ENCODE measurements around the gene MON2. TPM values are rescaled to one million over a fixed set of nuclear protein-coding genes. Genes with fewer than 3 reads are reported as not detected.
A peak's percentile ranks its signal among the peaks of the same experiment; 100 is the strongest.

Gene MON2
- total RNA-seq, 4 donors from 2014 or later: 23.5 to 75.8 (median 40.6) TPM

DNA sequence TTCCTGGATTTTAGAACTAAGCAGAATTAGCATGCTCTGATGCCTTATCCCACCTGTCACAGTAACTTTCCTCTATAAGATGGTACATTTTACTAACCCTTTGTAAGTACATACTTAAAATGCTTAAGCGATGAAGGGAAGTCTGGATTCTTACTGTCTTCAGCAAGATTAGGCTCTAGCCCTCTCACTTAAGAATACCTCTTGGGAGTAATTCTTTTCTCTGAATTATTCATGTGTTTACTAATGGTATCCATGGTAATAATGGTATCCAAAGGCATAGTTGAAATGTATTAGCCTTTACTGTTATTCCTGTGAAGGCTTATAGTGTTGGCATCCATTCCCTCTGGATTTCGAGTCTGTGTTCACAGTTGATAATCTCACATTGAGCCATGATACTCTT, 176.9 kb downstream of the MON2 start:
- TF ChIP-seq EP300 (IDR thresholded peaks at IDR 0.05): no peak
- TF ChIP-seq CTCF (IDR thresholded peaks at IDR 0.05): no peak
- no peak for TF ChIP-seq POLR2AphosphoS5 (IDR thresholded peaks at IDR 0.05)
- TF ChIP-seq POLR2A (IDR thresholded peaks at IDR 0.05): no peak
- Histone ChIP-seq H3K36me3 (no peaks in the 10 kb centered on the region), H3K27me3 (no peaks in the 10 kb centered on the region), H3K4me3 (no peak overlapping the region), H3K27ac (no peak overlapping the region), H3K4me1 (peaks cover 0 to 8% (median 0%) of the 10 kb centered on the region in 3 donors), H3K9me3 (no peaks in the 10 kb centered on the region)
- 86 to 92% methylated on average over 2 of the region's 2 CpGs for WGBS, 2 donors (ENCODE audit: low coverage in 1 of 2)
- no peak for ATAC-seq

DNA sequence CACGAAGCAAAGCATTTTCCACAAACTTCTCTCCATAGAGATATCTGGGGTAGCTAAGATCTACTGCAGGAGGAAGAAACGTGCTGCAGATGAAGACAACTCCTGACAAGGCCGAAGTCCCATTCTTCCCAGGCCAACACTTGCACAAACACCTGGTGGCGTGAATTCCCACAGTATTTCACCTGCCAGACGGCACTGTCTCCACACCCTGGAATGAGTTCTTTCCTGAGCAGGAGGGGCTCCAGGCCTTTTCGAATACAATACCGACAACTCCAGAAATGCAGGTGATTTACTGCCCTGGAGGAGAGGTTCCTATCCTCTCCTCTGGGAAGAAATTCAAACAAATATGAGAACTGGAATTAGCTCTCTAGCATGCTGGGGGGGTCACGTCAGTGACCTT, 179.9 kb downstream of the MON2 start:
- 95 to 100% methylated on average over 7 to 8 of the region's 8 CpGs for WGBS, 2 donors (ENCODE audit: low coverage in 1 of 2)
- Histone ChIP-seq H3K27me3 (no peaks in the 10 kb centered on the region), H3K27ac (peak overlapping the region in 1 of 4 donors; percentile 47), H3K36me3 (no peaks in the 10 kb centered on the region), H3K4me3 (no peak overlapping the region), H3K9me3 (no peaks in the 10 kb centered on the region), H3K4me1 (peaks cover 0 to 8% (median 0%) of the 10 kb centered on the region in 3 donors)
- no peak for ATAC-seq
- no peak for TF ChIP-seq CTCF (IDR thresholded peaks at IDR 0.05)
- TF ChIP-seq POLR2A (IDR thresholded peaks at IDR 0.05): no peak

DNA sequence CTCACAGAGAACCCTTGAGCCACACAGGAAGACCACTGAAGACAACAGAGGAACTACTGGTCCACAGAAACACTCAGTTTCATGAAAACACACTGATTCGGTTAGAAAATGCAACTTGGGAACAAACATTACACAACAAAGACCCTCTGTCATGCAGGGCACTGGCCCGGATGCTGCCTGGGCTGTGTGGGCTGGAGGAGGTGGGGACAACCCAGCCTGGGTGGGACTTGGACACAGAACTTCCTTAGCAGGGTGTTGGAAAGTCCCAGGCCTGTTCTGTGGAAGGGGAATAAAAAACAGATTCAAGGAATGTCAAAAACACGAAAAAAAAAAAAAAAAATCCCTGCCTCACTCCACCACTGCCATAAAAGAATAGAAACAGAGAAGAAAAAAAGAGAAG, 181.0 kb downstream of the MON2 start:
- 12% methylated on average over 3 of the region's 3 CpGs; no CpG with 5 or more reads in 1 of the 2 donors for WGBS, 2 donors (ENCODE audit: low coverage in 1 of 2)
- TF ChIP-seq EP300 (IDR thresholded peaks at IDR 0.05) (no peak), POLR2A (IDR thresholded peaks at IDR 0.05) (no peak), POLR2AphosphoS5 (IDR thresholded peaks at IDR 0.05) (no peak), CTCF (IDR thresholded peaks at IDR 0.05) (no peak)
- peaks cover 0 to 8% (median 0%) of the 10 kb centered on the region in 3 donors for H3K4me1 ChIP-seq
- no peaks in the 10 kb centered on the region for H3K36me3 ChIP-seq
- no peaks in the 10 kb centered on the region for H3K9me3 ChIP-seq
- H3K27ac ChIP-seq: peak overlapping the region in 2 of 4 donors; percentile 4 to 47
- peak; percentile 81 for ATAC-seq
- H3K4me3 ChIP-seq: no peak overlapping the region
- no peaks in the 10 kb centered on the region for H3K27me3 ChIP-seq

DNA sequence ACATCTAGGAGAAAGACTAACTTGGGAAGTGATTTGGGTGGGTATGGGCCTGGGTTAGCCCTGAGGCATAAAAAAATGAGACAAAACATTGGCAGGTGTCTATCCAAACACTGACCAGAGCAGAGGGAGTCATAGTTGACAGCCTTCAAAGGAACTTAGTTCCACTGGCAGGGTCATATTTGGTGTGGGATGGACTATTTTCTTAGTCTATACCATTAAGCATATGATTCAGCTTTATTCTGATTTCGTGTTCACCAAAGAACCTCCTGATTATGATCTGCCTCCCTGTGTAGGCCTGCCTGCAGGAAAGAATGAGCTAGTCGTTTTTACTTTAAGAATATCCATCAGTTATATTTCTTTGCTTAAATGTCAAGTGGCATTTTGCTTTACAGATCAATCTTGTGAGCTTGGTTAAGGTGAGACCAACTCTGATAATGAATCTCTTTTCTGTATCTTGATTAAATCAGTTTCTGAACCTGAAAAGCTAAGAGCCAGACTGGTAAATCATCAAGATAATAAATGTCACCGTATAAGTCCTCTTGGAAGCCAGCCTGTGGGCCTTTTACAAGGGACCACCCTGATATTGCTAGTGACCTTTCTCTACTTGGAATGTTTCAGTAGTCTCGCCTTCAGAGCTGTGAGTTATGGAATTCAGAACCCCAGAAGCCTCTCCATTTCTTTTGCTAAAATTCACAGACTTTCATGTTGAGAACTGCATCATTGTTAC, 182.9 kb downstream of the MON2 start:
- no peaks in the 10 kb centered on the region for H3K27me3 ChIP-seq
- WGBS, 2 donors (ENCODE audit: low coverage in 1 of 2): 49 to 62% methylated on average over 3 to 4 of the region's 4 CpGs
- H3K4me3 ChIP-seq: no peak overlapping the region
- no peaks in the 10 kb centered on the region for H3K36me3 ChIP-seq
- H3K9me3 ChIP-seq: no peaks in the 10 kb centered on the region
- TF ChIP-seq EP300 (IDR thresholded peaks at IDR 0.05) (no peak), CTCF (IDR thresholded peaks at IDR 0.05) (no peak), POLR2AphosphoS5 (IDR thresholded peaks at IDR 0.05) (no peak), POLR2A (IDR thresholded peaks at IDR 0.05) (no peak)
- H3K27ac ChIP-seq: no peak overlapping the region
- peaks cover 0 to 8% (median 0%) of the 10 kb centered on the region in 3 donors for H3K4me1 ChIP-seq
- ATAC-seq: no peak

Small RNA genes within 50 kb of the gene (small RNA-seq; reads per million reads assigned to genes)
- gene MIRLET7I: 1,106 to 2,502 (median 1,903) reads per million in 4 donors
- gene RNU6-399P: 0 reads per million in 4 donors

Other genes starting within 250 kb of the MON2 start
- gene USP15, start 206.4 kb upstream of the MON2 start, total RNA-seq: 10 to 100 TPM; 33.6 to 84.8 (median 70.0) TPM